Neural crest cell (in vitro differentiated cells): Measurements from ENCODE around the gene RUNX2. TPM values are rescaled to one million over a fixed set of nuclear protein-coding genes. Genes with fewer than 3 reads are reported as not detected.

Source experiments
- DNase-seq: peaks from one replicate; pipeline ENCODE4 v3.0.0; 2021; ENCODE audit warnings: low read depth, mixed read lengths, low spot score
- H3K27ac Mint-ChIP-seq: one replicate; pipeline ENCODE4 v1.8.0; 2021; ENCODE audit warnings: mild to moderate bottlenecking, mixed read lengths; ENCODE audit not compliant: unreplicated experiment
- H3K27me3 Mint-ChIP-seq: 2 replicates; pipeline ENCODE4 v1.8.0; 2021; ENCODE audit warnings: low read depth, mild to moderate bottlenecking, mixed read lengths
- H3K36me3 Mint-ChIP-seq: 2 replicates; pipeline ENCODE4 v1.8.0; 2021; ENCODE audit warnings: low read depth, mild to moderate bottlenecking, mixed read lengths
- H3K4me1 Mint-ChIP-seq: 2 replicates; pipeline ENCODE4 v1.8.0; 2021; ENCODE audit warnings: mixed read lengths
- H3K4me3 Mint-ChIP-seq: one replicate; pipeline ENCODE4 v1.8.0; 2021; ENCODE audit warnings: mild to moderate bottlenecking, mixed read lengths
- H3K9me3 Mint-ChIP-seq: 2 replicates; pipeline ENCODE4 v1.8.0; 2021; ENCODE audit warnings: mixed read lengths
- CTCF ChIP-seq: fragments of 200-600 bp; sonication (generic); conservative IDR thresholded peaks from 2 replicates; pipeline ENCODE4 v1.5.0; 2021; ENCODE audit warnings: antibody characterized with exemption, mild to moderate bottlenecking
- total RNA-seq: library from RNA; stranded (reverse); gene quantifications from 2 replicates; pipeline ENCODE4 v1.2.1, GENCODE V29; 2021

Gene RUNX2
- total RNA-seq, 1 donor from 2014 or later: 0.16 TPM

- H3K4me3 Mint-ChIP-seq: no peak overlapping the region
- H3K36me3 Mint-ChIP-seq: no peaks in the 10 kb centered on the region
- no peak for DNase-seq
- no peaks in the 10 kb centered on the region for H3K9me3 Mint-ChIP-seq
- no peak for TF ChIP-seq CTCF
- H3K4me1 Mint-ChIP-seq: no peaks in the 10 kb centered on the region
- H3K27ac Mint-ChIP-seq: no peak overlapping the region
- H3K27me3 Mint-ChIP-seq: no peaks in the 10 kb centered on the region
Observed at GRCh38 chr6:45597424-45597823, 269.3 kb downstream of the RUNX2 start.

GRCh38 chr6:45599053-45599452 is 270.9 kb downstream of the RUNX2 start:
- no peak for TF ChIP-seq CTCF
- Mint-ChIP-seq H3K9me3 (no peaks in the 10 kb centered on the region), H3K4me3 (no peak overlapping the region), H3K27ac (no peak overlapping the region), H3K36me3 (no peaks in the 10 kb centered on the region), H3K27me3 (no peaks in the 10 kb centered on the region), H3K4me1 (no peaks in the 10 kb centered on the region)
- no peak for DNase-seq

- peaks cover 2% of the 10 kb centered on the region for H3K36me3 Mint-ChIP-seq
- H3K27me3 Mint-ChIP-seq: no peaks in the 10 kb centered on the region
- TF ChIP-seq CTCF: no peak
- no peak overlapping the region for H3K4me3 Mint-ChIP-seq
- no peak for DNase-seq
- no peak overlapping the region for H3K27ac Mint-ChIP-seq
- peaks cover 3% of the 10 kb centered on the region for H3K9me3 Mint-ChIP-seq
- peaks cover 8% of the 10 kb centered on the region for H3K4me1 Mint-ChIP-seq
Observed at GRCh38 chr6:45605971-45606370, 277.8 kb downstream of the RUNX2 start.

- peaks cover 2% of the 10 kb centered on the region for H3K36me3 Mint-ChIP-seq
- no peak for DNase-seq
- TF ChIP-seq CTCF: no peak
- H3K27me3 Mint-ChIP-seq: no peaks in the 10 kb centered on the region
- peaks cover 8% of the 10 kb centered on the region for H3K4me1 Mint-ChIP-seq
- H3K27ac Mint-ChIP-seq: peak overlapping the region; percentile 38
- H3K9me3 Mint-ChIP-seq: peaks cover 3% of the 10 kb centered on the region
- no peak overlapping the region for H3K4me3 Mint-ChIP-seq
Observed at GRCh38 chr6:45606831-45607400, 278.8 kb downstream of the RUNX2 start.

GRCh38 chr6:45607798-45608197 is 279.7 kb downstream of the RUNX2 start:
- H3K9me3 Mint-ChIP-seq: peaks cover 3% of the 10 kb centered on the region
- H3K36me3 Mint-ChIP-seq: peaks cover 2% of the 10 kb centered on the region
- TF ChIP-seq CTCF: no peak
- H3K4me1 Mint-ChIP-seq: peaks cover 8% of the 10 kb centered on the region
- no peak for DNase-seq
- no peak overlapping the region for H3K27ac Mint-ChIP-seq
- no peaks in the 10 kb centered on the region for H3K27me3 Mint-ChIP-seq
- no peak overlapping the region for H3K4me3 Mint-ChIP-seq
